ENCODE data around the gene KCNMB3. TPM values are rescaled to one million over a fixed set of nuclear protein-coding genes. Genes with fewer than 3 reads are reported as not detected.

KCNMB3 gene
- under 1 TPM; 0.26 to 0.66 (median 0.49) TPM for total RNA-seq (2021; fragmentation: NEBNext Ultra II Directional; extraction: Animal tissue kit (Norgen Biotek cat#: 25700))
- long read RNA-seq, partial matches to known transcripts = 0 of 4 reads
- long read RNA-seq, other reads (novel, unspliced or antisense) = 4 of 4 reads

DNA sequence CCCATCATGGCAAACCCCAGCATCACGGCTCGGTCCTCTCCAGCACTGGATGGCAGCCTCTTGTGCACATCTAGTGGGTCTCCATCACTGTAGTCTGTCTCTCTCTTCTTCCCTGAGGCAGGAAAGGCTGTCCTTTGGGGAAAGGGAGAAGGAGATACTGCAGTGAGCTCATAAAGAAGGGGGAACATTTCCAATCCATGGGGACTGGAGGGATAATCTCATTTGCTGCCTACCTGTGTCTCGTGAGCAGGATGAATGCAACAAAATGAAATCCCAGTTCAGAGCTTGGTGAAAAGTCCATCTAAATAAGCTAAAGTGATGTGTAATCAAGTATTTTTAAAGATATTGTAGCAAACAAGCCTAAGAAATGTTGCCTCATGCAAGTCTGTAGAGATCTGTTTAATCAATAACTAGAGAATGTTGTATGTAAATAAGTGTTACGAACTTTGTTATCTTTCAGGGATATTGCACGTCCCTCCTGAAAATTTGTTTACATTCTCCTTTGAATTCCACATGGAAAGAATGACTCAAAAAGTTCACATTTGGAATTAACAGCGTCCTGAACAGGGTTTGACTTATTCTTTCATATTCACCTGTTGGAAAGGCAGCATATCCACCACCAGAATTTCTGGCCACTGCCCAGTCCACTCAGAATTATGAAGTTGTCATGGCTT lies at the start of gene KCNMB3:
KCNMB3 (minus strand) TSS at position 312 of the 674 bp plus-strand sequence; CDS start at position 188, 124 bp downstream.
- Mint-ChIP-seq H3K36me3 (ENCODE audit: low read depth) (peaks cover 7% of the 10 kb centered on the region), H3K27ac (no peak within 1 kb of the TSS), H3K4me1 (ENCODE audit: low read depth) (peaks cover 5% of the 10 kb centered on the region; the same call in 1 of the 2 replicates), H3K27me3 (ENCODE audit: insufficient read depth) (peaks cover 1% of the 10 kb centered on the region), H3K9me3 (no peaks in the 10 kb centered on the region), H3K4me3 (no peak within 1 kb of the TSS)
- no peak for DNase-seq
- TF ChIP-seq, protein P1, sequence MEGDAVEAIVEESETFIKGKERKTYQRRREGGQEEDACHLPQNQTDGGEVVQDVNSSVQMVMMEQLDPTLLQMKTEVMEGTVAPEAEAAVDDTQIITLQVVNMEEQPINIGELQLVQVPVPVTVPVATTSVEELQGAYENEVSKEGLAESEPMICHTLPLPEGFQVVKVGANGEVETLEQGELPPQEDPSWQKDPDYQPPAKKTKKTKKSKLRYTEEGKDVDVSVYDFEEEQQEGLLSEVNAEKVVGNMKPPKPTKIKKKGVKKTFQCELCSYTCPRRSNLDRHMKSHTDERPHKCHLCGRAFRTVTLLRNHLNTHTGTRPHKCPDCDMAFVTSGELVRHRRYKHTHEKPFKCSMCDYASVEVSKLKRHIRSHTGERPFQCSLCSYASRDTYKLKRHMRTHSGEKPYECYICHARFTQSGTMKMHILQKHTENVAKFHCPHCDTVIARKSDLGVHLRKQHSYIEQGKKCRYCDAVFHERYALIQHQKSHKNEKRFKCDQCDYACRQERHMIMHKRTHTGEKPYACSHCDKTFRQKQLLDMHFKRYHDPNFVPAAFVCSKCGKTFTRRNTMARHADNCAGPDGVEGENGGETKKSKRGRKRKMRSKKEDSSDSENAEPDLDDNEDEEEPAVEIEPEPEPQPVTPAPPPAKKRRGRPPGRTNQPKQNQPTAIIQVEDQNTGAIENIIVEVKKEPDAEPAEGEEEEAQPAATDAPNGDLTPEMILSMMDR (IDR thresholded peaks at IDR 0.05) = no peak

DNA sequence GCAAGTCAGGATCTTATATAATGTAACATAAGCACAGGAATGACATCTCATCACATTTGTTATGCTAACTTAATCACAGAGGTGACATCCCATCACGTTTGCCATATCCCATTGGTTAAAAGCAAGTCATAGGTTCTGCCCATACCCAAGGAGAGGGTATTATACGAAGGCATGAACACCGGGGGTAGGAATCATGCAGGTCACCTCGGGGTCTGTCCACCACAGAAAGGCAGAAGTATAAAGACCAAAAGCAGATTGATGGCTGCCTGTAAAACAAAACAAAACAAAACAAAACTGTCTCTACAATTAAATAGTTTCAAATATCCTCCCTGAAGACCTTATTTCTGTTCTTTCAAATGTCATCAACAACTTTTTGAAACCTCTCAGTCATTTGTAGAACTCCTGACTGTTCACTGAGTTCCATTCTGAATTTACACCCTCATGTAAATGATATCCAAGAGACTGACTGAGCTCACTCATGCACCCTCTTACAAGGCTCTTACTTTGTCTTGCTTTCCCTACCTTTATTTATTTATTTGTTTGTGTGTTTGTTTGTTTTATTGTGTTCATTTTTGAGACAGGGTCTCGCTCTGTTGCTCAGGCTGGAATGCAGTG lies 49.2 kb upstream of the KCNMB3 start:
- no peaks in the 10 kb centered on the region for H3K4me1 Mint-ChIP-seq (ENCODE audit: low read depth)
- TF ChIP-seq, protein P1 (IDR thresholded peaks at IDR 0.05) = no peak
- no peak overlapping the region for H3K27ac Mint-ChIP-seq
- H3K4me3 Mint-ChIP-seq = no peak overlapping the region
- peaks cover 6% of the 10 kb centered on the region for H3K27me3 Mint-ChIP-seq (ENCODE audit: insufficient read depth)
- H3K9me3 Mint-ChIP-seq = no peaks in the 10 kb centered on the region; the same call in 1 of the 2 replicates
- H3K36me3 Mint-ChIP-seq (ENCODE audit: low read depth) = no peaks in the 10 kb centered on the region
- no peak for DNase-seq

DNA sequence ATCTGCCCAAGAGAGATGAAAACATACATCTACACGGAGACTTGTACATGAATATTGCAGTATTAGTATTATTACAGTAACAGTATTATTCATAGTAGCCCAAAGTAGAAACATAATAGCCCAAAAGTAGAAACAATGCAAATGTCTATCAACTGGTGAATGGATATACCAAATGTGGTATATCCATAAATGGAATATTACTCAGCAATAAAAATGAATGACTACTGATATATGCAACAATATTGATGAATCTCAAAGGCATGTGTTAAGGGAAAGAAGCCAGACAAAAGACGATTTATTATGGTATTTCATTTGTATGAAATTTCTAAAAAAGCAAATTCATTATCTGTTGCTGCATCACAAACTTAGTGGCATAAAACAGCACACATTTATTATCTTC lies 48.4 kb upstream of the KCNMB3 start:
- H3K36me3 Mint-ChIP-seq (ENCODE audit: low read depth) = no peaks in the 10 kb centered on the region
- no peak overlapping the region for H3K27ac Mint-ChIP-seq
- H3K4me3 Mint-ChIP-seq = no peak overlapping the region

GRCh38 chr3:179297971-179298725 lies 47.2 kb upstream of the KCNMB3 start:
- Mint-ChIP-seq H3K27me3 (ENCODE audit: insufficient read depth) (peaks cover 12% of the 10 kb centered on the region), H3K4me1 (ENCODE audit: low read depth) (no peaks in the 10 kb centered on the region), H3K9me3 (no peaks in the 10 kb centered on the region; the same call in 1 of the 2 replicates), H3K4me3 (no peak overlapping the region), H3K27ac (no peak overlapping the region), H3K36me3 (ENCODE audit: low read depth) (no peaks in the 10 kb centered on the region)
- TF ChIP-seq, protein P1 (IDR thresholded peaks at IDR 0.05) = no peak
- DNase-seq = no peak

More for the DNA sequence above, 48.4 kb upstream of the KCNMB3 start:
- Mint-ChIP-seq H3K4me1 (ENCODE audit: low read depth) (no peaks in the 10 kb centered on the region), H3K27me3 (ENCODE audit: insufficient read depth) (peaks cover 5% of the 10 kb centered on the region), H3K9me3 (no peaks in the 10 kb centered on the region; the same call in 1 of the 2 replicates)
- TF ChIP-seq, protein P1 (IDR thresholded peaks at IDR 0.05) = no peak
- no peak for DNase-seq

GRCh38 chr3:179292450-179292849 lies 41.5 kb upstream of the KCNMB3 start:
- TF ChIP-seq, protein P1 (IDR thresholded peaks at IDR 0.05) = no peak
- Mint-ChIP-seq H3K4me3 (no peak overlapping the region), H3K27me3 (ENCODE audit: insufficient read depth) (peaks cover 23% of the 10 kb centered on the region), H3K27ac (no peak overlapping the region), H3K9me3 (no peaks in the 10 kb centered on the region), H3K36me3 (ENCODE audit: low read depth) (no peaks in the 10 kb centered on the region), H3K4me1 (ENCODE audit: low read depth) (peaks cover 10% of the 10 kb centered on the region; the same call in 1 of the 2 replicates)
- no peak for DNase-seq
